PC-3 (cell line): Measurements from ENCODE around the gene ENOX2. TPM values are rescaled to one million over a fixed set of nuclear protein-coding genes. Genes with fewer than 3 reads are reported as not detected.

ENCODE experiments used
- ATAC-seq: fragments of 200-7000 bp; cut with Tn5 transposase; 2 replicates; pipeline ENCODE4 v1.9.1; 2020; ENCODE audit warnings: mild to moderate bottlenecking, moderate library complexity
- BruUV-seq: library from RNA; stranded (reverse); fragments of 400-500 nt; replicated peaks from 2 replicates; lab custom pipeline; 2021; lab: Mats Ljungman, UMichigan
- CTCF ChIA-PET: fragments of 300-600 bp; sonication (Branson Sonifier 250); formaldehyde crosslinking; loops from one replicate; lab custom pipeline; 2022; ENCODE audit warnings: antibody characterized with exemption; lab: Charles Lee
- POLR2A ChIA-PET: fragments of 300-600 bp; sonication (Branson Sonifier 250); formaldehyde crosslinking; loops from one replicate; lab custom pipeline; 2022; ENCODE audit warnings: antibody characterized with exemption; ENCODE audit not compliant: unreplicated experiment; lab: Charles Lee
- DNase-seq: peaks from one replicate; pipeline ENCODE4 v3.0.0-alpha.2; 2015
- H2AFZ ChIP-seq: fragments of 300-600 bp; sonication (generic); 2 replicates; pipeline ENCODE4 v1.6.0; 2016; ENCODE audit warnings: antibody characterized with exemption, low read length
- H3F3A ChIP-seq: fragments of 300-600 bp; sonication (generic); one replicate; pipeline ENCODE4 v1.6.0; 2017; ENCODE audit warnings: antibody characterized with exemption, low read length, control low read depth, mild to moderate bottlenecking; ENCODE audit not compliant: unreplicated experiment
- H3K27ac ChIP-seq: fragments of 300-600 bp; sonication (generic); 2 replicates; pipeline ENCODE4 v1.5.1; 2016; ENCODE audit warnings: mild to moderate bottlenecking, low read length
- H3K27me3 ChIP-seq: fragments of 300-600 bp; sonication (generic); 2 replicates; pipeline ENCODE4 v1.6.1; 2016; ENCODE audit warnings: low read length, mixed read lengths
- H3K36me3 ChIP-seq: fragments of 300-600 bp; sonication (generic); 2 replicates; pipeline ENCODE4 v1.6.1; 2016; ENCODE audit warnings: low read depth, mixed run types, low read length, mixed read lengths
- H3K4me1 ChIP-seq: fragments of 300-600 bp; sonication (generic); 2 replicates; pipeline ENCODE4 v1.5.1; 2016; ENCODE audit warnings: low read length; ENCODE audit not compliant: insufficient read depth
- H3K4me2 ChIP-seq: fragments of 300-600 bp; sonication (generic); 2 replicates; pipeline ENCODE4 v1.6.0; 2016; ENCODE audit warnings: low read length
- H3K4me3 ChIP-seq: fragments of 300-600 bp; sonication (generic); 2 replicates; pipeline ENCODE4 v1.5.1; 2016; ENCODE audit warnings: mild to moderate bottlenecking, low read length, mixed read lengths
- H3K79me2 ChIP-seq: fragments of 300-600 bp; sonication (generic); 2 replicates; pipeline ENCODE4 v1.6.1; 2017; ENCODE audit warnings: low read length, mixed read lengths
- H3K9ac ChIP-seq: fragments of 300-600 bp; sonication (generic); 2 replicates; pipeline ENCODE4 v1.6.0; 2016; ENCODE audit warnings: mild to moderate bottlenecking, low read length
- H3K9me2 ChIP-seq: fragments of 300-600 bp; sonication (generic); replicated peaks from 2 replicates; pipeline ENCODE4 v1.6.1; 2016; ENCODE audit warnings: mixed run types, low read length, mixed read lengths
- H3K9me3 ChIP-seq: fragments of 300-600 bp; sonication (generic); 2 replicates; pipeline ENCODE4 v1.6.1; 2016; ENCODE audit warnings: low read length, mixed read lengths
- H4K20me1 ChIP-seq: fragments of 300-600 bp; sonication (generic); 2 replicates; pipeline ENCODE4 v1.6.1; 2016; ENCODE audit warnings: low read length, mixed read lengths
- EZH2 ChIP-seq: fragments of 300-600 bp; sonication (generic); IDR thresholded peaks from one replicate; pipeline ENCODE4 v1.6.1; 2017; ENCODE audit warnings: antibody characterized with exemption, mild to moderate bottlenecking, low read length; ENCODE audit not compliant: unreplicated experiment
- EZH2phosphoT487 ChIP-seq: fragments of 300-600 bp; sonication (generic); IDR thresholded peaks from 2 replicates; pipeline ENCODE4 v1.6.1; 2018; ENCODE audit warnings: mild to moderate bottlenecking, antibody characterized with exemption, low read length, borderline replicate concordance
- intact Hi-C: fragments of 100-400 bp; cut with micrococcal nuclease; formaldehyde crosslinking; loops from 2 replicates; pipeline ENCODE4 v1.9.0; 2023
- total RNA-seq: library from RNA; depleted of rRNA; stranded (reverse); fragments of >200 nt; gene quantifications from 2 replicates; pipeline ENCODE4 v1.2.3, GENCODE V29; 2014
- TF ChIP-seq, protein P1 (sequence below): fragments of 300-600 bp; sonication (generic); conservative IDR thresholded peaks from 2 replicates; pipeline ENCODE4 v1.5.1; 2017; ENCODE audit warnings: antibody characterized with exemption, low read depth, mild to moderate bottlenecking, low read length

Gene ENOX2
- total RNA-seq, 1 experiment from 2014 or later, result 11.8 TPM

DNA sequence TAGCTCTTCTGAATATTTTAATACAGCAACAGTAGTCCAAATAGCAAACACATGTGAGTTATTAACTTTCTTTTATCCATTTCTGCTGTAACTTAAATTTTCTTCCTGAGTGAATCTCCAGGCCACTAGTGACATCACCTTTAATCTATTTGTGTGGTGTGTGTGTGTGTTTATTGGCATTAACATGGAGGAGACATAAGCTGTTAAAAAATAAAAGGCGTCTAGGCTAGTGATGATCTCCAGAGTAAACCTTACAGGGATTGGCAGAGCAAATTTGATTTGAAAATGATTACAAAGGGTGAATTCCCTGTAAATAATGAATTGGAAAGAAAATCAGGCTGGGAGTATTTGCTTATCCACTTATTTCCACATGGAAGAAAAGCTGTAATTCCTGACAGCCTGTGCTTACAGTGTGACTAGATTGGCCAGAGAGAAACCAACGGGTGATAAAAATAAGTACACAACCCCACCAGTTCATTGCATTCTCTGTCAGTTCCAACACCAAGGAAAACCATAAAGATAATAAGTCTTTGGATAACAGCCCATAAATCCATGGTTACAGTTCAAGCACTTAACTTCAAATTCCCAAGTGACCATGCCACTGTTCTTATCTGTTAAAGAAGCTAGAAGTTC, 186.1 kb downstream of the ENOX2 start:
- H3K9ac ChIP-seq, result no peak overlapping the region
- H3K4me1 ChIP-seq, result peaks cover 40% of the 10 kb centered on the region
- DNase-seq, result peak; percentile 25
- TF ChIP-seq, protein P1, sequence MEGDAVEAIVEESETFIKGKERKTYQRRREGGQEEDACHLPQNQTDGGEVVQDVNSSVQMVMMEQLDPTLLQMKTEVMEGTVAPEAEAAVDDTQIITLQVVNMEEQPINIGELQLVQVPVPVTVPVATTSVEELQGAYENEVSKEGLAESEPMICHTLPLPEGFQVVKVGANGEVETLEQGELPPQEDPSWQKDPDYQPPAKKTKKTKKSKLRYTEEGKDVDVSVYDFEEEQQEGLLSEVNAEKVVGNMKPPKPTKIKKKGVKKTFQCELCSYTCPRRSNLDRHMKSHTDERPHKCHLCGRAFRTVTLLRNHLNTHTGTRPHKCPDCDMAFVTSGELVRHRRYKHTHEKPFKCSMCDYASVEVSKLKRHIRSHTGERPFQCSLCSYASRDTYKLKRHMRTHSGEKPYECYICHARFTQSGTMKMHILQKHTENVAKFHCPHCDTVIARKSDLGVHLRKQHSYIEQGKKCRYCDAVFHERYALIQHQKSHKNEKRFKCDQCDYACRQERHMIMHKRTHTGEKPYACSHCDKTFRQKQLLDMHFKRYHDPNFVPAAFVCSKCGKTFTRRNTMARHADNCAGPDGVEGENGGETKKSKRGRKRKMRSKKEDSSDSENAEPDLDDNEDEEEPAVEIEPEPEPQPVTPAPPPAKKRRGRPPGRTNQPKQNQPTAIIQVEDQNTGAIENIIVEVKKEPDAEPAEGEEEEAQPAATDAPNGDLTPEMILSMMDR, result no peak
- TF ChIP-seq EZH2phosphoT487 (no peak), EZH2 (no peak)
- POLR2A ChIA-PET, result no interaction called here
- H4K20me1 ChIP-seq, result no peaks in the 10 kb centered on the region
- CTCF ChIA-PET, result interaction anchor here (0.6 kb wide), 1 partner anchor 141 kb away, joined by 3 read pairs; no protein-coding TSS in a partner anchor
- H3K79me2 ChIP-seq, result no peaks in the 10 kb centered on the region
- peak overlapping the region; percentile 6; the same call in 1 of the 2 replicates for H3K27ac ChIP-seq
- no peak overlapping the region for H3K4me2 ChIP-seq
- no peaks in the 10 kb centered on the region for H3K27me3 ChIP-seq
- peak; percentile 57 for ATAC-seq
- BruUV-seq, result no TSS peak
- intact Hi-C loops, result loop anchor here (2.0 to 5.0 kb wide), 2 partner anchors 55 to 186 kb away; partner anchors contain the start of gene ENOX2
- H3K9me2 ChIP-seq, result no peaks in the 10 kb centered on the region
- H3F3A ChIP-seq, result no peaks in the 10 kb centered on the region
- no peak overlapping the region for H2AFZ ChIP-seq
- no peaks in the 10 kb centered on the region for H3K9me3 ChIP-seq
- no peaks in the 10 kb centered on the region for H3K36me3 ChIP-seq
- no peak overlapping the region for H3K4me3 ChIP-seq

DNA sequence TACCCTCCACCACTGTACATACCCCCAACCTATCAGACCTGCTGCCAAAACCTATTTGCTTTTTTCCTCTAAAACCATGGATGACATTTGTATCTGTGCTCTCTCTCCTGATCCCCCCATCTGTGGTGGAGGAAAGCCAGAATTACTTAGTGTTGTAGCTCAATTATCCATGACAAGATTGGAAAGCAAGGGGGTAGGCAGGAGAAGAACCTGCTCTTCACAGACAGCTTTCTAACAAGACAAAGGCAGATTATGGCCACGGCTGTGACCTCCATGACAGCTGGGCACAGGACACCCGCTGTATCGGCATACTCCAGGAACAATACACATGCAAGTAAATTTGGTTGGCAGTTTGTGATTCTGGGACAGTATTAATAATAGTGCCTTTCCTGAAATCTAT, 186.7 kb downstream of the ENOX2 start:
- intact Hi-C loops, result loop anchor here (2.0 to 5.0 kb wide), 2 partner anchors 56 to 186 kb away; partner anchors contain the start of gene ENOX2
- no peak overlapping the region for H2AFZ ChIP-seq
- no peaks in the 10 kb centered on the region for H4K20me1 ChIP-seq
- no peaks in the 10 kb centered on the region for H3K27me3 ChIP-seq
- DNase-seq (no peak), ATAC-seq (no peak)
- no peak for TF ChIP-seq EZH2phosphoT487
- TF ChIP-seq, protein P1, result no peak
- TF ChIP-seq EZH2, result no peak
- ChIA-PET CTCF (interaction anchor here (0.6 kb wide), 1 partner anchor 140 kb away, joined by 3 read pairs; no protein-coding TSS in a partner anchor), POLR2A (no interaction called here)
- no peak overlapping the region for H3K4me2 ChIP-seq
- peaks cover 40% of the 10 kb centered on the region for H3K4me1 ChIP-seq
- H3F3A ChIP-seq, result no peaks in the 10 kb centered on the region
- H3K9ac ChIP-seq, result no peak overlapping the region
- no peaks in the 10 kb centered on the region for H3K79me2 ChIP-seq
- no peak overlapping the region for H3K4me3 ChIP-seq
- no peaks in the 10 kb centered on the region for H3K36me3 ChIP-seq
- peak overlapping the region; percentile 6; the same call in 1 of the 2 replicates for H3K27ac ChIP-seq
- BruUV-seq, result no TSS peak
- H3K9me3 ChIP-seq, result no peaks in the 10 kb centered on the region
- H3K9me2 ChIP-seq, result no peaks in the 10 kb centered on the region

DNA sequence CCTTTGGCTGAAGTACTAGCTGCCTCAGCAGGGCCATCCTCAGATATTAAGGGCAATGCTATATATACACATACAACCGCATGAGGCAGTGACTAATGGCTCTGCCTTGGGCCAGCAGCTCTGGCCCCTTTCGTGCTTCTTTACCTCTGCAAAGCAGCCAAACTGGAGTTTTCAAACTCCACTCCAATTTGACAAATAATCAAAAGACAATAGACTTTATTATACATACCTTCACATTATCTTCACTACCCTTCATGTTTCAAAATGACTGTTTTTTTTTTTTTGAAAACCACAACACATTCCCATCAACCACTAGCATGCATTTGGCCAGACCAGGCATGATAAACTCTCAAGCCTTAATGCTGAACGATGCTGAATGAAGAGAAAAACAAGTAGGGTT, 187.7 kb downstream of the ENOX2 start:
- H3K4me2 ChIP-seq, result no peak overlapping the region
- POLR2A ChIA-PET, result no interaction called here
- no peak overlapping the region for H3K4me3 ChIP-seq
- H3K27ac ChIP-seq, result no peak overlapping the region
- H3K9ac ChIP-seq, result no peak overlapping the region
- no peaks in the 10 kb centered on the region for H3K9me3 ChIP-seq
- H2AFZ ChIP-seq, result no peak overlapping the region
- BruUV-seq, result no TSS peak
- H3K27me3 ChIP-seq, result no peaks in the 10 kb centered on the region
- H3K9me2 ChIP-seq, result no peaks in the 10 kb centered on the region
- intact Hi-C loops, result loop anchor here (5.0 kb wide), 1 partner anchor 57 kb away; no protein-coding TSS in a partner anchor
- H3F3A ChIP-seq, result no peaks in the 10 kb centered on the region
- no peak for DNase-seq
- no peaks in the 10 kb centered on the region for H3K79me2 ChIP-seq
- TF ChIP-seq EZH2 (no peak), EZH2phosphoT487 (no peak)
- TF ChIP-seq, protein P1, result no peak
- ATAC-seq, result no peak
- no peaks in the 10 kb centered on the region for H3K36me3 ChIP-seq
- CTCF ChIA-PET, result no interaction called here
- peaks cover 40% of the 10 kb centered on the region for H3K4me1 ChIP-seq
- H4K20me1 ChIP-seq, result no peaks in the 10 kb centered on the region
